HEK293 (cell line): ENCODE data around the gene RPS6KC1.

Experiments used
- CTCF ChIA-PET: fragments of 350-600 bp; formaldehyde crosslinking; extraction: SDS; loops from one replicate; lab custom pipeline; 2021; ENCODE audit warnings: antibody characterized with exemption; lab: Yijun Ruan, JAX
- POLR2A ChIA-PET: fragments of 300-600 bp; formaldehyde crosslinking; extraction: SDS; loops from one replicate; lab custom pipeline; 2020; ENCODE audit warnings: antibody characterized with exemption, inconsistent platforms; lab: Yijun Ruan, JAX
- H3K27ac ChIP-seq: fragments of 200-500 bp; sonication (Bioruptor generic); 2 replicates; pipeline ENCODE4 v1.5.1; 2014; ENCODE audit warnings: low read depth, low read length, control low read depth, inconsistent platforms; ENCODE audit errors: extremely low read depth
- H3K36me3 ChIP-seq, 2 experiments: fragments of 200-500 bp in 1 of 2; sonication (Bioruptor generic) in 1 of 2; 1 replicate in 1 of 2; 2 replicates in 1 of 2; pipeline ENCODE4 v1.5.1; 2014 to 2017; ENCODE audit warnings: inconsistent platforms in 2 of 2, low read length in 2 of 2; ENCODE audit not compliant: control insufficient read depth in 2 of 2, insufficient read depth in 1 of 2
- H3K4me1 ChIP-seq: fragments of 200-500 bp; sonication (Bioruptor generic); 2 replicates; pipeline ENCODE4 v1.5.1; 2014; ENCODE audit warnings: mild to moderate bottlenecking, low read length, inconsistent platforms; ENCODE audit not compliant: control insufficient read depth, insufficient read depth
- H3K4me3 ChIP-seq: 2 replicates; pipeline ENCODE4 v1.5.1; 2011; ENCODE audit warnings: low read depth, mild to moderate bottlenecking, control low read depth, low read length, moderate library complexity
- H3K9me3 ChIP-seq: fragments of 200-500 bp; sonication (Bioruptor generic); 2 replicates; pipeline ENCODE4 v1.5.1; 2014; ENCODE audit warnings: low read depth, low read length, inconsistent platforms; ENCODE audit not compliant: control insufficient read depth, insufficient read depth
- EGR2 ChIP-seq: fragments of 450-650 bp; formaldehyde crosslinking; IDR thresholded peaks from 2 replicates; pipeline ENCODE4 v1.5.1; 2016; ENCODE audit warnings: low read depth, missing biosample characterization, missing genetic modification characterization
- SP3 ChIP-seq: fragments of 450-650 bp; formaldehyde crosslinking; IDR thresholded peaks from 2 replicates; pipeline ENCODE4 v1.5.1; 2016; ENCODE audit warnings: missing biosample characterization, missing genetic modification characterization
- SP7 ChIP-seq: fragments of 450-650 bp; formaldehyde crosslinking; IDR thresholded peaks from 2 replicates; pipeline ENCODE4 v1.5.1; 2016; ENCODE audit warnings: missing biosample characterization, missing genetic modification characterization
- ZBTB20 ChIP-seq: fragments of 450-650 bp; formaldehyde crosslinking; IDR thresholded peaks from 2 replicates; pipeline ENCODE4 v1.5.1; 2016; ENCODE audit warnings: missing biosample characterization, missing genetic modification characterization
- ZBTB21 ChIP-seq: fragments of 450-650 bp; formaldehyde crosslinking; IDR thresholded peaks from 2 replicates; pipeline ENCODE4 v1.5.1; 2017; ENCODE audit warnings: missing biosample characterization, missing genetic modification characterization
- ZBTB8A ChIP-seq: fragments of 450-650 bp; formaldehyde crosslinking; IDR thresholded peaks from 2 replicates; pipeline ENCODE4 v1.5.1; 2016; ENCODE audit warnings: missing biosample characterization, missing genetic modification characterization
- ZFP41 ChIP-seq: fragments of 450-650 bp; formaldehyde crosslinking; IDR thresholded peaks from 2 replicates; pipeline ENCODE4 v1.5.1; 2016; ENCODE audit warnings: missing biosample characterization, missing genetic modification characterization, borderline replicate concordance
- ZFP69B ChIP-seq: fragments of 450-650 bp; formaldehyde crosslinking; IDR thresholded peaks from 2 replicates; pipeline ENCODE4 v1.5.1; 2016; ENCODE audit warnings: missing biosample characterization, missing genetic modification characterization
- ZNF157 ChIP-seq: fragments of 450-650 bp; formaldehyde crosslinking; IDR thresholded peaks from 2 replicates; pipeline ENCODE4 v1.5.1; 2016; ENCODE audit warnings: missing biosample characterization, missing genetic modification characterization
- ZNF202 ChIP-seq: fragments of 450-650 bp; formaldehyde crosslinking; IDR thresholded peaks from 2 replicates; pipeline ENCODE4 v1.5.1; 2016; ENCODE audit warnings: missing biosample characterization, missing genetic modification characterization, borderline replicate concordance
- ZNF214 ChIP-seq: fragments of 450-650 bp; formaldehyde crosslinking; IDR thresholded peaks from 2 replicates; pipeline ENCODE4 v1.5.1; 2017; ENCODE audit warnings: missing biosample characterization, mild to moderate bottlenecking, missing genetic modification characterization, borderline replicate concordance
- ZNF274 ChIP-seq, 2 experiments: fragments of 200-500 bp in 1 of 2; fragments of 450-650 bp in 1 of 2; sonication (Bioruptor generic) in 1 of 2; formaldehyde crosslinking in 1 of 2; IDR thresholded peaks; 2 replicates each; pipeline versions ENCODE4 v1.5.1 to v1.6.1; 2014 to 2016; ENCODE audit warnings: borderline replicate concordance in 1 of 2, inconsistent platforms in 1 of 2, low read length in 1 of 2, missing biosample characterization in 1 of 2, missing genetic modification characterization in 1 of 2
- ZNF302 ChIP-seq: fragments of 450-650 bp; formaldehyde crosslinking; IDR thresholded peaks from 2 replicates; pipeline ENCODE4 v1.5.1; 2016; ENCODE audit warnings: missing biosample characterization, missing genetic modification characterization, low read depth
- ZNF394 ChIP-seq: fragments of 450-650 bp; formaldehyde crosslinking; IDR thresholded peaks from 2 replicates; pipeline ENCODE4 v1.5.1; 2016; ENCODE audit warnings: missing biosample characterization, missing genetic modification characterization, mild to moderate bottlenecking, moderate library complexity, borderline replicate concordance
- ZNF404 ChIP-seq: fragments of 450-650 bp; formaldehyde crosslinking; IDR thresholded peaks from 2 replicates; pipeline ENCODE4 v1.5.1; 2017; ENCODE audit warnings: missing biosample characterization, missing genetic modification characterization
- ZNF426 ChIP-seq: fragments of 450-650 bp; formaldehyde crosslinking; IDR thresholded peaks from 2 replicates; pipeline ENCODE4 v1.5.1; 2017; ENCODE audit warnings: missing biosample characterization, missing genetic modification characterization, mild to moderate bottlenecking, inconsistent platforms, moderate library complexity
- ZNF585B ChIP-seq: fragments of 450-650 bp; formaldehyde crosslinking; IDR thresholded peaks from 2 replicates; pipeline ENCODE4 v1.5.1; 2016; ENCODE audit warnings: missing biosample characterization, missing genetic modification characterization
- ZNF768 ChIP-seq: fragments of 450-650 bp; formaldehyde crosslinking; IDR thresholded peaks from 2 replicates; pipeline ENCODE4 v1.5.1; 2018; ENCODE audit warnings: missing biosample characterization, mild to moderate bottlenecking, missing genetic modification characterization
- ZNF785 ChIP-seq: fragments of 450-650 bp; formaldehyde crosslinking; IDR thresholded peaks from 2 replicates; pipeline ENCODE4 v1.5.1; 2016; ENCODE audit warnings: missing biosample characterization, missing genetic modification characterization
- TF ChIP-seq, protein P1 (sequence below): fragments of 450-650 bp; formaldehyde crosslinking; IDR thresholded peaks from 2 replicates; pipeline ENCODE4 v1.5.1; 2016; ENCODE audit warnings: missing biosample characterization, missing genetic modification characterization, borderline replicate concordance
- TF ChIP-seq, protein P2 (sequence below): fragments of 450-650 bp; formaldehyde crosslinking; IDR thresholded peaks from 2 replicates; pipeline ENCODE4 v1.5.1; 2017; ENCODE audit warnings: missing biosample characterization, missing genetic modification characterization
- TF ChIP-seq, protein P3 (sequence below): fragments of 450-650 bp; IDR thresholded peaks from 2 replicates; pipeline ENCODE4 v1.5.1; 2018; ENCODE audit warnings: missing biosample characterization, mild to moderate bottlenecking, missing genetic modification characterization
- TF ChIP-seq, protein P4 (sequence below): fragments of 450-650 bp; formaldehyde crosslinking; IDR thresholded peaks from 2 replicates; pipeline ENCODE4 v1.5.1; 2016; ENCODE audit warnings: missing biosample characterization, missing genetic modification characterization

RPS6KC1 gene

DNA sequence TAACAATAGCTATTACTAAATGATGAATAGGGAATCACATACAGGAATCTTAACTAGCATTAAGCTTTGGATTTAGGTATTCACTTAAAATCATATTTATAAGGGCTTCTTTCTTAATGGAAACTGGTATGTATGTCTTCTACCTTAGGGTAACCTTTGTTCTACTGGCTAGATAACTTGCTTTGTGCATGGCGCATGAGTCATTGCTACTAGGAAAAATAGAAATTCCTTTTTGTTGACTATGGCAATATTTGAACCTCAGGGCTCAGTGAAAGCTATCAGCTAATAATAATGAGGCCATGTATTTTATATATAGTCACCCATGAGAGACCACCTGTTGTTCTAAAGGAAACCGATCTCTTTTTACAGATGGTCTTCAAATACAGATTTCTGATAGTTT lies 72.5 kb downstream of the RPS6KC1 start (continued):
- TF ChIP-seq ZBTB20 (tag by site-specific recombination) (no peak), ZBTB8A (tag by site-specific recombination) (no peak), ZNF404 (tag by site-specific recombination) (no peak)

DNA sequence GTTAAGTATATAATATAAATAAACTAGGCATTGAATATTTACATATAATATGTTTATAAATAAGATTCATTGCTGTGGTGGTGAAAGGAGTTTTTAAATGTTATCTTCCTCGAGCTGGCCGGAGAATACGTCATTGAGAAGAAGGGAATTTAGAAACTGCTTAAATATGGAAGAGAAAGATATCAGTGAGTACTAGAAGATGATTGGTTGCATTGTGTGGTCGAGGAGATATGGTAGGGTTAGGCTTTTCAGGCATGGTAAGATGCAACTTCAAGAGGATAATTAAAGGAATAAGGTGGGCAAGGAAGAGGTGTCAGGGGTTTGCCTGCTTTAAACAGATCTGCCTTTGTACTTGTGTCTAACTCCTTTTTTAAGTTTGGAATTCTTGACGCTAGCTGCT lies 73.5 kb downstream of the RPS6KC1 start:
- Histone ChIP-seq H3K36me3 (no peaks in the 10 kb centered on the region), H3K4me3 (no peak overlapping the region), H3K4me1 (no peaks in the 10 kb centered on the region), H3K9me3 (no peaks in the 10 kb centered on the region), H3K27ac (no peak overlapping the region)
- ChIA-PET CTCF (interaction anchor here (0.7 to 2.9 kb wide), 3 partner anchors 104 to 1208 kb away, joined by 3 to 8 read pairs (median 4); no protein-coding TSS in a partner anchor), POLR2A (no interaction called here)
- no peak for TF ChIP-seq ZBTB8A (tag by site-specific recombination)
- no peak for TF ChIP-seq EGR2
- TF ChIP-seq ZNF394 (tag by site-specific recombination), result no peak
- no peak for TF ChIP-seq SP3
- TF ChIP-seq ZNF157 (tag by site-specific recombination), result no peak
- no peak for TF ChIP-seq ZBTB21 (tag by site-specific recombination)
- TF ChIP-seq, protein P1, sequence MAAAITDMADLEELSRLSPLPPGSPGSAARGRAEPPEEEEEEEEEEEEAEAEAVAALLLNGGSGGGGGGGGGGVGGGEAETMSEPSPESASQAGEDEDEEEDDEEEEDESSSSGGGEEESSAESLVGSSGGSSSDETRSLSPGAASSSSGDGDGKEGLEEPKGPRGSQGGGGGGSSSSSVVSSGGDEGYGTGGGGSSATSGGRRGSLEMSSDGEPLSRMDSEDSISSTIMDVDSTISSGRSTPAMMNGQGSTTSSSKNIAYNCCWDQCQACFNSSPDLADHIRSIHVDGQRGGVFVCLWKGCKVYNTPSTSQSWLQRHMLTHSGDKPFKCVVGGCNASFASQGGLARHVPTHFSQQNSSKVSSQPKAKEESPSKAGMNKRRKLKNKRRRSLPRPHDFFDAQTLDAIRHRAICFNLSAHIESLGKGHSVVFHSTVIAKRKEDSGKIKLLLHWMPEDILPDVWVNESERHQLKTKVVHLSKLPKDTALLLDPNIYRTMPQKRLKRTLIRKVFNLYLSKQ, result no peak
- TF ChIP-seq ZNF274 (IDR thresholded peaks at IDR 0.05; ENCODE audit: low read length), result no peak
- TF ChIP-seq ZNF274 (tag by site-specific recombination; IDR thresholded peaks at IDR 0.05; ENCODE audit: borderline replicate concordance), result no peak
- TF ChIP-seq ZFP69B (tag by site-specific recombination), result no peak
- no peak for TF ChIP-seq ZNF202
- no peak for TF ChIP-seq SP7 (tag by site-specific recombination)
- no peak for TF ChIP-seq ZNF214 (tag by site-specific recombination)
- no peak for TF ChIP-seq ZBTB20 (tag by site-specific recombination)
- TF ChIP-seq ZNF785 (tag by site-specific recombination), result no peak
- TF ChIP-seq, protein P2, sequence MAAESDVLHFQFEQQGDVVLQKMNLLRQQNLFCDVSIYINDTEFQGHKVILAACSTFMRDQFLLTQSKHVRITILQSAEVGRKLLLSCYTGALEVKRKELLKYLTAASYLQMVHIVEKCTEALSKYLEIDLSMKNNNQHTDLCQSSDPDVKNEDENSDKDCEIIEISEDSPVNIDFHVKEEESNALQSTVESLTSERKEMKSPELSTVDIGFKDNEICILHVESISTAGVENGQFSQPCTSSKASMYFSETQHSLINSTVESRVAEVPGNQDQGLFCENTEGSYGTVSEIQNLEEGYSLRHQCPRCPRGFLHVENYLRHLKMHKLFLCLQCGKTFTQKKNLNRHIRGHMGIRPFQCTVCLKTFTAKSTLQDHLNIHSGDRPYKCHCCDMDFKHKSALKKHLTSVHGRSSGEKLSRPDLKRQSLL (tag by site-specific recombination), result no peak
- no peak for TF ChIP-seq ZNF426
- TF ChIP-seq ZNF302 (tag by site-specific recombination), result no peak

DNA sequence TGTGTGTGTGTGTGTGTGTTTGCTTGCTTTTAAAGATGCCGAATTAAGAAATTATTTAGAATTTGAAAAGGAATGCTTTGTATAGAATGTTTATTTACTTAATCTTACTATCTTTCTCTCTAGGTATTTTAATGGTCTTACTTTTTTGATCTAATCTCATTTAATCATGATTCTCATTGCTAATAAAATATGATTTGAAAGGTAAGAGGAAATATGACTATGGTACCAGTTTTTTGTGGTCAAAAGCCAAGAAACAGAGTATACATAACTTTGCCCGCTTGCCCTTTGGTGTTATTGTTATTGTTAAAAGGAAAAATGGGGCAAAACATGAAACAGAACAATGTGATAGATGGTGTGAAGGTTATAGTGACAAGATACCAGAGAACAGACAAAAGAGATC lies 74.6 kb downstream of the RPS6KC1 start:
- H3K9me3 ChIP-seq, result no peaks in the 10 kb centered on the region
- no peak overlapping the region for H3K27ac ChIP-seq
- no peak overlapping the region for H3K4me3 ChIP-seq
- TF ChIP-seq ZNF768 (tag by site-specific recombination), result no peak
- TF ChIP-seq, protein P3, sequence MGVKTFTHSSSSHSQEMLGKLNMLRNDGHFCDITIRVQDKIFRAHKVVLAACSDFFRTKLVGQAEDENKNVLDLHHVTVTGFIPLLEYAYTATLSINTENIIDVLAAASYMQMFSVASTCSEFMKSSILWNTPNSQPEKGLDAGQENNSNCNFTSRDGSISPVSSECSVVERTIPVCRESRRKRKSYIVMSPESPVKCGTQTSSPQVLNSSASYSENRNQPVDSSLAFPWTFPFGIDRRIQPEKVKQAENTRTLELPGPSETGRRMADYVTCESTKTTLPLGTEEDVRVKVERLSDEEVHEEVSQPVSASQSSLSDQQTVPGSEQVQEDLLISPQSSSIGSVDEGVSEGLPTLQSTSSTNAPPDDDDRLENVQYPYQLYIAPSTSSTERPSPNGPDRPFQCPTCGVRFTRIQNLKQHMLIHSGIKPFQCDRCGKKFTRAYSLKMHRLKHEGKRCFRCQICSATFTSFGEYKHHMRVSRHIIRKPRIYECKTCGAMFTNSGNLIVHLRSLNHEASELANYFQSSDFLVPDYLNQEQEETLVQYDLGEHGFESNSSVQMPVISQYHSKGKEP (tag by site-specific recombination), result no peak
- no peak for TF ChIP-seq ZFP41
- no peak for TF ChIP-seq ZNF585B (tag by site-specific recombination)
- TF ChIP-seq, protein P4, sequence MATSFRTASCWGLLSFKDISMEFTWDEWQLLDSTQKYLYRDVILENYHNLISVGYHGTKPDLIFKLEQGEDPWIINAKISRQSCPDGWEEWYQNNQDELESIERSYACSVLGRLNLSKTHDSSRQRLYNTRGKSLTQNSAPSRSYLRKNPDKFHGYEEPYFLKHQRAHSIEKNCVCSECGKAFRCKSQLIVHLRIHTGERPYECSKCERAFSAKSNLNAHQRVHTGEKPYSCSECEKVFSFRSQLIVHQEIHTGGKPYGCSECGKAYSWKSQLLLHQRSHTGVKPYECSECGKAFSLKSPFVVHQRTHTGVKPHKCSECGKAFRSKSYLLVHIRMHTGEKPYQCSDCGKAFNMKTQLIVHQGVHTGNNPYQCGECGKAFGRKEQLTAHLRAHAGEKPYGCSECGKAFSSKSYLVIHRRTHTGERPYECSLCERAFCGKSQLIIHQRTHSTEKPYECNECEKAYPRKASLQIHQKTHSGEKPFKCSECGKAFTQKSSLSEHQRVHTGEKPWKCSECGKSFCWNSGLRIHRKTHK (tag by site-specific recombination), result no peak
- no peaks in the 10 kb centered on the region for H3K4me1 ChIP-seq
- POLR2A ChIA-PET, result no interaction called here
- CTCF ChIA-PET, result no interaction called here
- H3K36me3 ChIP-seq, result no peaks in the 10 kb centered on the region
